Ramos (cell line): ENCODE data around the gene OR51I2.

Source experiments
- in situ Hi-C: fragments of 300-500 bp; cut with MboI; formaldehyde crosslinking; loops from one replicate; pipeline ENCODE4 v1.14.3; 2022; ENCODE audit warnings: low sequenced_read_pairs; ENCODE audit not compliant: unreplicated experiment

OR51I2 gene

GRCh38 chr11:5449023-5449422 lies at the start of gene OR51I2:
Gene OR51I2, plus strand, starts transcription at chr11:5449323. Its CDS starts 4,166 bp downstream, at chr11:5453489.
- in situ Hi-C loops, result no loop called here

- in situ Hi-C loops, result no loop called here
These were observed 44.0 kb upstream of the OR51I2 start for GRCh38 chr11:5405173-5405572.

GRCh38 chr11:5420993-5421392 lies 28.1 kb upstream of the OR51I2 start:
- in situ Hi-C loops, result no loop called here

- in situ Hi-C loops, result no loop called here
These were observed 27.3 kb upstream of the OR51I2 start, which contains the start of gene OR51Q1 for GRCh38 chr11:5421811-5422210. Gene OR51Q1, plus strand, starts transcription at chr11:5422111. Its CDS starts 90 bp downstream, at chr11:5422201.

- in situ Hi-C loops, result no loop called here
These were observed 26.0 kb upstream of the OR51I2 start for GRCh38 chr11:5423131-5423530.

GRCh38 chr11:5441414-5441813 lies 7.7 kb upstream of the OR51I2 start, which contains the start of gene OR51I1:
Gene OR51I1, minus strand, starts transcription at chr11:5441514. Its CDS starts 0 bp downstream, at chr11:5441514.
- in situ Hi-C loops, result no loop called here

- in situ Hi-C loops, result no loop called here
These were observed 5.2 kb upstream of the OR51I2 start for GRCh38 chr11:5443835-5444393.

- in situ Hi-C loops, result no loop called here
These were observed 309 bp downstream of the OR51I2 start for GRCh38 chr11:5449432-5449831.

GRCh38 chr11:5460983-5461621 lies 12.0 kb downstream of the OR51I2 start:
- in situ Hi-C loops, result no loop called here

- in situ Hi-C loops, result no loop called here
These were observed 18.4 kb downstream of the OR51I2 start for GRCh38 chr11:5467527-5467926.

- in situ Hi-C loops, result loop anchor here (10.0 kb wide), 1 partner anchor 331 kb away; the partner anchor contains the start of gene OR52N2
These were observed 24.8 kb downstream of the OR51I2 start for GRCh38 chr11:5473921-5474320.

GRCh38 chr11:5476186-5476819 lies 27.2 kb downstream of the OR51I2 start:
- in situ Hi-C loops, result loop anchor here (10.0 kb wide), 1 partner anchor 328 kb away; the partner anchor contains the start of gene OR52N2

GRCh38 chr11:5486003-5486402 lies 36.9 kb downstream of the OR51I2 start:
- in situ Hi-C loops, result no loop called here

- in situ Hi-C loops, result no loop called here
These were observed 37.3 kb downstream of the OR51I2 start for GRCh38 chr11:5486421-5486820.

- in situ Hi-C loops, result no loop called here
These were observed 39.3 kb downstream of the OR51I2 start, which contains the start of gene OR52D1 for GRCh38 chr11:5488385-5488784. Gene OR52D1, plus strand, starts transcription at chr11:5488685. Its CDS starts 22 bp downstream, at chr11:5488707.

- in situ Hi-C loops, result no loop called here
These were observed 39.8 kb downstream of the OR51I2 start for GRCh38 chr11:5488798-5489399.

- in situ Hi-C loops, result no loop called here
These were observed 40.6 kb downstream of the OR51I2 start for GRCh38 chr11:5489576-5490357.

- in situ Hi-C loops, result no loop called here
These were observed 50.5 kb downstream of the OR51I2 start for GRCh38 chr11:5499671-5500070.

- in situ Hi-C loops, result no loop called here
These were observed 51.3 kb downstream of the OR51I2 start for GRCh38 chr11:5500393-5500801.

GRCh38 chr11:5504403-5504921 lies 55.3 kb downstream of the OR51I2 start:
- in situ Hi-C loops, result no loop called here
